GM10248 (cell line): ENCODE measurements around the gene NSDHL.

Experiments
- CTCF ChIA-PET: fragments of 300-600 bp; sonication (Branson Sonifier 250); formaldehyde crosslinking; extraction: SDS; loops from one replicate; lab custom pipeline; 2021; ENCODE audit warnings: antibody characterized with exemption; lab: Yijun Ruan, JAX
- POLR2A ChIA-PET: fragments of 350-650 bp; sonication (Branson Sonifier 250); formaldehyde crosslinking; extraction: SDS; loops from one replicate; lab custom pipeline; 2020; ENCODE audit warnings: antibody characterized with exemption; lab: Yijun Ruan, JAX
- DNase-seq: peaks from one replicate; pipeline ENCODE4 v3.0.0; 2012; ENCODE audit errors: extremely low spot score
- TF ChIP-seq, protein P1 (sequence below): IDR thresholded peaks from 2 replicates; pipeline ENCODE4 v1.5.1; 2012; ENCODE audit warnings: mild to moderate bottlenecking, low read depth; ENCODE audit errors: extremely low read depth, missing control alignments, control extremely low read depth

Gene NSDHL

GRCh38 chrX:152895724-152896420, 65.0 kb downstream of the NSDHL start:
- DNase-seq: no peak
- POLR2A ChIA-PET: no interaction called here
- CTCF ChIA-PET: no interaction called here
- TF ChIP-seq, protein P1, sequence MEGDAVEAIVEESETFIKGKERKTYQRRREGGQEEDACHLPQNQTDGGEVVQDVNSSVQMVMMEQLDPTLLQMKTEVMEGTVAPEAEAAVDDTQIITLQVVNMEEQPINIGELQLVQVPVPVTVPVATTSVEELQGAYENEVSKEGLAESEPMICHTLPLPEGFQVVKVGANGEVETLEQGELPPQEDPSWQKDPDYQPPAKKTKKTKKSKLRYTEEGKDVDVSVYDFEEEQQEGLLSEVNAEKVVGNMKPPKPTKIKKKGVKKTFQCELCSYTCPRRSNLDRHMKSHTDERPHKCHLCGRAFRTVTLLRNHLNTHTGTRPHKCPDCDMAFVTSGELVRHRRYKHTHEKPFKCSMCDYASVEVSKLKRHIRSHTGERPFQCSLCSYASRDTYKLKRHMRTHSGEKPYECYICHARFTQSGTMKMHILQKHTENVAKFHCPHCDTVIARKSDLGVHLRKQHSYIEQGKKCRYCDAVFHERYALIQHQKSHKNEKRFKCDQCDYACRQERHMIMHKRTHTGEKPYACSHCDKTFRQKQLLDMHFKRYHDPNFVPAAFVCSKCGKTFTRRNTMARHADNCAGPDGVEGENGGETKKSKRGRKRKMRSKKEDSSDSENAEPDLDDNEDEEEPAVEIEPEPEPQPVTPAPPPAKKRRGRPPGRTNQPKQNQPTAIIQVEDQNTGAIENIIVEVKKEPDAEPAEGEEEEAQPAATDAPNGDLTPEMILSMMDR: no peak

- no peak for DNase-seq
- TF ChIP-seq, protein P1: no peak
- ChIA-PET CTCF (no interaction called here), POLR2A (no interaction called here)
These were observed 65.6 kb downstream of the NSDHL start for GRCh38 chrX:152896450-152896849.

DNA sequence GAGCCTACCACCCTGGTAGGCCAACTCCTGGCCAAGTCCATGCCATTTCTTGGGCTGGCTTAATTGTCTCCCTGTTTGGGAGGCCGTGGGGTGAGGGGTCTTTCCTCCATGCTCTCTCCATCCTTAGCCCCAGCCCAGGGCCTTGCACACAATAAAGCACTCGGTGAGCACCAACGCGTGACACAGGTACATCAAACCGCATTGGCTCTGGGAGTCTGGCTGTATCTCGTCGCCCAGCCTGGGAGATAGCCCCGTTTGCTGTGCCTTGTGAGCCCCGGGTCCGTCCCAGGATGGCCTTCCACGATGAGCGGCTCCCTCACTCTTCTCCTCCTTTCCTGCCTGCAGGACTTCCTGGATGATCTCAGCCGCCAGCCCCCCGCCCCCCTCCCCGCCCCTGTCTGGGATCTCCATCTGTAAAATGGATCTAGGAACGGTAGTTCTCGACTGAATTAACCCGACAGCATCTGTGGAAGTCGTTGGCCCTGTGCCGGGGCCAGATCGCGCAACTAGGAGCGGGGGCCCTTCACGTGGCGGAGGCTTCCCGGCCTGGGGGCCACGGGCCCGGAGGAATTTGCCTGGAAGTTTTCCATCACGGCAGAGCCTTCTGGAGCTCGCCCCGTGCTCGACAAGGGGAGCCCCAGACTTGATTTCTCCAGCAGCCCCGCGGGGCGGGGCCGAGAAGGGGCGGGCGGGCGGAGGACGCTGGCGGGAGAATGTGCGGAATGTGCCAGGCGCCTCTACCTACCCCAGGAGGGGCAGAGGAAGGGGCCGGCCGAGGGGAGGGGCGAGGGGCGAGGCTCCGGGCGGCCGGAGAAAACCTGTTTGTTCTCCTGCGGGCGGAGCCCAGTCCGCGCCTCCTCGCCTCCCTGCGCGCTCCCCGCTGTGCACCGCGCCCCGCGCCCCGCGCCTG, 66.6 kb downstream of the NSDHL start, which contains the start of gene ZNF185:
TSS of gene ZNF185 (plus strand) at position 846 of the 910 bp plus-strand sequence. CDS start 16,423 bp downstream, outside the sequence.
- TF ChIP-seq, protein P1: no peak
- DNase-seq: no peak
- CTCF ChIA-PET: no interaction called here
- POLR2A ChIA-PET: no interaction called here

DNA sequence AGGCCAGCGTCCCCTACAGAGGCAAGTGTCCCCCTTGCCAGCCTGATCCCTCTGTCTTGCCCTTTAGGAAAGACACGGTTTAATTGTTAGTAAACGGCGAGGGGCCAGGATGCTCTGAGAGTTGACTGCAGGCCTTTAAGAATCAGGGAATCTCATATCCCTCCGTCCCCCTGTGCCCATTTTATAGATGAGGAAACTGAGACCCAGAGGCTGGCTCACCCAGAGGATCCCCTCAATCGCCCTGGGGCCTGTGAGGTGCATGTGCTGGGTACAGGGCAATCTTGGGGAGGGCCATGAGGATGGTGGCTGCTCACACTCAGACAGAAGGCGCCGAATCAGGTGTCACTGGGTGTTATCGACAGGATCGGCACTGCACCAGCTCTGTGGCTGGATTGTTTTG, 67.6 kb downstream of the NSDHL start:
- no peak for DNase-seq
- ChIA-PET POLR2A (no interaction called here), CTCF (no interaction called here)
- TF ChIP-seq, protein P1: no peak

DNA sequence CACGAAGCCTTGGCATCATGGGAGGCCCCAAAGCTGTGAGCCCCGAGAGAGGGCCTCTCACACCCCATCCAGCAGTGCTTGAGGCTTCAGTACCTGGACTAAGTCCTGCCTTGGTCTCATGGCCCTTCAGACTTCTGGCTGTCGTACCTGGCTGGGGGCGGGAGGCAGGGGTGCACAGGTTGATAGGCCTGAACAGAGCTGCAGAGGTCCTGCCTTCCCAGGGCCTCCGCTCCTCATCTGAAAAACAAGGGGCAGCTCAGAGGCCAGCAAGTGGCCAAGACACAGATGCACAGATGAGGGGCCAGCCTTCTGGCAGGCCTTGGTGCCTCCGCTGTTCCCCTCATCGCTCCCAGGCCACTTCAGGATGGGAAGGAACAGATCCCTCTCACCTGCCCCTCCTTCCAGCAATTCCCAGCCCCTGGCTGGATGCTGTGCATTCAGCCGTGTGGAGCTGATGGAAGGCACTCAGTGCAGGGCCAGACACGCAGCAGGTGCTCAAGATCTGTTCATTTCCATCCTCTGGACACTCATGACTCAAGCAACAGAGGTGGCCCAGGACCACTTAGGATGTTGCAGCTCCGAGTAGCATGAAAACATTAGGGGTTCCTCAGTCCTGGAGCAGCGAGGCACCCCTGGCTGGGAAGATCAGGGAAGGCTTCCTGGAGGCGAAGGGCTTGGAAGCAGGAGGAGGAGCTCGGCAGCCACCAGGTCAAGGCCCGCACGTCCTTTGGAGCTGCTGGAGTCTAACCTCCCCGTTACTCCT, 68.4 kb downstream of the NSDHL start:
- POLR2A ChIA-PET: no interaction called here
- TF ChIP-seq, protein P1: no peak
- DNase-seq: no peak
- CTCF ChIA-PET: interaction anchor here (1.0 to 1.4 kb wide), 2 partner anchors 13 to 16 kb away, joined by 3 read pairs; no protein-coding TSS in a partner anchor
